Spleen (tissue), 11 donors: ENCODE data around the gene DLX1. TPM values are rescaled to one million over a fixed set of nuclear protein-coding genes. Genes with fewer than 3 reads are reported as not detected.

ENCODE experiments used
- DNase-seq: peaks from one replicate; pipeline ENCODE4 v3.0.0-alpha.2; 2020
- H3K27ac ChIP-seq, 8 donors: fragments of 200-600 bp; sonication (generic) in 7 of 8; 1 replicate in 4 of 8; 2 replicates in 4 of 8; pipeline versions ENCODE4 v1.5.0 to v1.8.0; 2016 to 2021; ENCODE audit warnings: inconsistent platforms in 4 of 8, mild to moderate bottlenecking in 4 of 8, moderate library complexity in 1 of 8
- H3K27me3 ChIP-seq, 7 donors: fragments of 200-600 bp; sonication (generic) in 6 of 7; replicated peaks in 1 of 7; 1 replicate in 4 of 7; 2 replicates in 3 of 7; pipeline versions ENCODE4 v1.5.0 to v1.8.0; 2016 to 2021; ENCODE audit warnings: inconsistent platforms in 3 of 7, mild to moderate bottlenecking in 1 of 7
- H3K36me3 ChIP-seq, 6 donors: fragments of 200-600 bp; sonication (generic) in 5 of 6; 1 replicate in 4 of 6; 2 replicates in 2 of 6; pipeline versions ENCODE4 v1.5.0 to v1.8.0; 2016 to 2021; ENCODE audit warnings: inconsistent platforms in 2 of 6
- H3K4me1 ChIP-seq, 6 donors: fragments of 200-600 bp; sonication (generic) in 5 of 6; 1 replicate in 3 of 6; 2 replicates in 3 of 6; pipeline versions ENCODE4 v1.5.0 to v1.8.0; 2016 to 2021; ENCODE audit warnings: inconsistent platforms in 3 of 6
- H3K4me3 ChIP-seq, 8 donors: fragments of 200-600 bp; sonication (generic) in 7 of 8; 1 replicate in 4 of 8; 2 replicates in 4 of 8; pipeline versions ENCODE4 v1.5.0 to v1.8.0; 2016 to 2021; ENCODE audit warnings: inconsistent platforms in 4 of 8, mild to moderate bottlenecking in 4 of 8, moderate library complexity in 2 of 8
- H3K9me3 ChIP-seq, 8 donors: fragments of 200-600 bp; sonication (generic) in 7 of 8; 1 replicate in 4 of 8; 2 replicates in 4 of 8; pipeline versions ENCODE4 v1.5.0 to v1.8.0; 2016 to 2021; ENCODE audit warnings: inconsistent platforms in 4 of 8
- POLR2A ChIP-seq, 3 donors: fragments of 450-650 bp; IDR thresholded peaks; one replicate each; pipeline ENCODE4 v1.5.1; 2017; ENCODE audit warnings: antibody characterized with exemption in 3 of 3, mild to moderate bottlenecking in 1 of 3
- POLR2AphosphoS5 ChIP-seq, 3 donors: sonication (generic); formaldehyde crosslinking; IDR thresholded peaks; one replicate each; pipeline ENCODE4 v1.5.1; 2017; ENCODE audit warnings: antibody characterized with exemption in 3 of 3
- WGBS, 5 donors: extraction: QIAGEN DNeasy Blood & Tissue Kit in 3 of 5; methylation state at CpG; one replicate each; pipeline versions ENCODE4 v1.1.5 to v1.1.7; 2013 to 2018; 5-methylcytosine and 5-hydroxymethylcytosine counted together
- intact Hi-C: fragments of 100-400 bp; cut with DNase I; formaldehyde crosslinking; loops from one replicate; pipeline ENCODE4 v1.15.0; 2023; ENCODE audit warnings: low total_unique reads
- polyA plus RNA-seq, 3 donors: library from polyadenylated mRNA; stranded (reverse); fragments of 200-250 nt; gene quantifications; one replicate each; pipeline ENCODE4 v1.2.1, GENCODE V29; 2013
- total RNA-seq, 7 donors: library from RNA; depleted of rRNA in 3 of 7; stranded (reverse); fragments of >200 nt in 3 of 7; fragmentation: NEBNext Ultra II Directional in 4 of 7; extraction: Animal tissue kit (Norgen Biotek cat#: 25700) in 4 of 7; gene quantifications; one replicate each; pipeline versions ENCODE4 v1.1.0 to v1.2.1, GENCODE V29; 2016 to 2021
- TF ChIP-seq, protein P1 (sequence below), 11 experiments: fragments of 200-600 bp in 7 of 11; fragments of 450-650 bp in 4 of 11; sonication (generic) in 4 of 11; IDR thresholded peaks in 8 of 11; conservative IDR thresholded peaks in 3 of 11; 1 replicate in 7 of 11; 2 replicates in 4 of 11; pipeline versions ENCODE4 v1.4.0 to v1.8.0; 2016 to 2021; ENCODE audit warnings: antibody characterized with exemption in 11 of 11, inconsistent platforms in 4 of 11, mild to moderate bottlenecking in 1 of 11
- donor health status: healthy with polysubstance abuse.
- donor health status: DM: no; HTN: no; CAD: no; lungs with moderate emphysema.
- donor health status: DM: no; HTN: no; CAD: no.
- donor health status: Bipolar disorder and iron deficiency.
- donor health status: healthy.
- donor health status: DM: no; HTN: no; CAD: no.
- donor health status: DM: yes; HTN: yes; CAD: no.

The DLX1 gene
- total and polyA plus RNA-seq, 10 donors = 0.16 TPM; not detected in 9

GRCh38 chr2:172108587-172108930 is 23.3 kb downstream of the DLX1 start:
- peaks cover 15 to 42% (median 26%) of the 10 kb centered on the region in 6 donors for H3K4me1 ChIP-seq
- intact Hi-C loops = loop anchor here (10.0 kb wide), 3 partner anchors 294 to 1134 kb away; no protein-coding TSS in a partner anchor

GRCh38 chr2:172109256-172109987 is 24.1 kb downstream of the DLX1 start:
- Histone ChIP-seq H3K27me3 (peaks cover 7 to 90% (median 58%) of the 10 kb centered on the region in 7 donors), H3K9me3 (no peaks in the 10 kb centered on the region), H3K4me3 (no peak overlapping the region), H3K27ac (no peak overlapping the region), H3K4me1 (peaks cover 9 to 34% (median 22%) of the 10 kb centered on the region in 6 donors), H3K36me3 (no peaks in the 10 kb centered on the region)
- no peak for DNase-seq
- no peak for TF ChIP-seq POLR2AphosphoS5 (IDR thresholded peaks at IDR 0.05)
- TF ChIP-seq, protein P1, sequence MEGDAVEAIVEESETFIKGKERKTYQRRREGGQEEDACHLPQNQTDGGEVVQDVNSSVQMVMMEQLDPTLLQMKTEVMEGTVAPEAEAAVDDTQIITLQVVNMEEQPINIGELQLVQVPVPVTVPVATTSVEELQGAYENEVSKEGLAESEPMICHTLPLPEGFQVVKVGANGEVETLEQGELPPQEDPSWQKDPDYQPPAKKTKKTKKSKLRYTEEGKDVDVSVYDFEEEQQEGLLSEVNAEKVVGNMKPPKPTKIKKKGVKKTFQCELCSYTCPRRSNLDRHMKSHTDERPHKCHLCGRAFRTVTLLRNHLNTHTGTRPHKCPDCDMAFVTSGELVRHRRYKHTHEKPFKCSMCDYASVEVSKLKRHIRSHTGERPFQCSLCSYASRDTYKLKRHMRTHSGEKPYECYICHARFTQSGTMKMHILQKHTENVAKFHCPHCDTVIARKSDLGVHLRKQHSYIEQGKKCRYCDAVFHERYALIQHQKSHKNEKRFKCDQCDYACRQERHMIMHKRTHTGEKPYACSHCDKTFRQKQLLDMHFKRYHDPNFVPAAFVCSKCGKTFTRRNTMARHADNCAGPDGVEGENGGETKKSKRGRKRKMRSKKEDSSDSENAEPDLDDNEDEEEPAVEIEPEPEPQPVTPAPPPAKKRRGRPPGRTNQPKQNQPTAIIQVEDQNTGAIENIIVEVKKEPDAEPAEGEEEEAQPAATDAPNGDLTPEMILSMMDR (IDR thresholded peaks at IDR 0.05 in 8 of 11, conservative IDR thresholded peaks at IDR 0.05 in 3 of 11) = no peak
- no peak for TF ChIP-seq POLR2A (IDR thresholded peaks at IDR 0.05)
- WGBS, 5 donors = 16 to 26% (median 23%) methylated on average over 28 to 29 of the region's 29 CpGs
- intact Hi-C loops = loop anchor here (10.0 kb wide), 3 partner anchors 295 to 1135 kb away; no protein-coding TSS in a partner anchor

More at GRCh38 chr2:172108587-172108930, 23.3 kb downstream of the DLX1 start:
- peaks cover 7 to 90% (median 66%) of the 10 kb centered on the region in 7 donors for H3K27me3 ChIP-seq
- WGBS, 5 donors = 23 to 48% (median 28%) methylated on average over 7 to 8 of the region's 8 CpGs
- TF ChIP-seq POLR2AphosphoS5 (IDR thresholded peaks at IDR 0.05) (no peak), POLR2A (IDR thresholded peaks at IDR 0.05) (no peak)
- TF ChIP-seq, protein P1 (IDR thresholded peaks at IDR 0.05 in 8 of 11, conservative IDR thresholded peaks at IDR 0.05 in 3 of 11) = no peak
- no peaks in the 10 kb centered on the region for H3K36me3 ChIP-seq
- no peak overlapping the region for H3K4me3 ChIP-seq
- no peaks in the 10 kb centered on the region for H3K9me3 ChIP-seq
- DNase-seq = no peak
- H3K27ac ChIP-seq = no peak overlapping the region

DNA sequence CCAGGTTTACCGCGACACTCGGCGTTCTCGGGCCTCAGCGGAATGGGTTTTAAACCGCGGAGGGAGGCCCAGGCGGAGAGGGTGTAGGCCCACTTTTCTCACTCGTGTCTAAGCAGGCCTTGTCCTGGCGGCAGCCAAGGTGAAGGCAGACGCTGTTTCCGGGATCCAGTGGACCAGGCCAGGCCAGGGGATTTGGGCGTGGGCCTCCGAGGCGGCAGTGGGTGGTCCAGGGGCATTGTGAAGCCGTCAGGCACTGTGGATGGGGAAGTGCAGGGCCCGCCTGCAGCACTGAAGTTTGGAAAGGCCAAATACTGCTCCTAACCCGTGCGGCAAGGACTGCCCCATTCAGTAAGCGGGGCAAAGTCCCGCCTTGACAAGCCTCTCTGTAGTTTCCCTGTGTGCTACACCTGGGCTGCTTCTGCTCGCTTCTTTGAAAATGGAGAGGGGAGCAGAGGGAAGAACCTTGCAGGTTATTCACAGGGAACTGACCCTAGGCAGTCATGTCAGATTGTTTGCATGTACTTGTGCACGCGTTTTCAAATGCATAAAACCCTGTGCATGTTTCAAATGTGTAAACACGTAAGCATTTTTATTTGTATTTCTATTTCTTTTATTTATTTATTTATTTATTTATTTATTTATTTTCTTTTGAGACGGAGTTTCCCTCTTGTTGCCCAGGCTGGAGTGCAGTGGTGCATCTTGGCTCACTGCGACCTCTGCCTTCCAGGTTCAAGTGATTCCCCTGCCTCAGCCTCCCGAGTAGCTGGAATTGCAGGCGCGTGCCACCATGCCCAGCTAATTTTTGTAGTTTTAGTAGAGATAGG is 24.9 kb downstream of the DLX1 start:
- peaks cover 9 to 34% (median 22%) of the 10 kb centered on the region in 6 donors for H3K4me1 ChIP-seq
- 31 to 61% (median 46%) methylated on average over 21 to 31 of the region's 31 CpGs for WGBS, 5 donors
- peaks cover 4 to 89% (median 50%) of the 10 kb centered on the region in 7 donors for H3K27me3 ChIP-seq
- no peak overlapping the region for H3K27ac ChIP-seq
- intact Hi-C loops = loop anchor here (10.0 kb wide), 3 partner anchors 295 to 1135 kb away; no protein-coding TSS in a partner anchor
- H3K36me3 ChIP-seq = no peaks in the 10 kb centered on the region
- no peak overlapping the region for H3K4me3 ChIP-seq
- TF ChIP-seq, protein P1 (IDR thresholded peaks at IDR 0.05 in 8 of 11, conservative IDR thresholded peaks at IDR 0.05 in 3 of 11) = no peak
- no peak for TF ChIP-seq POLR2AphosphoS5 (IDR thresholded peaks at IDR 0.05)
- peak; percentile 72 for DNase-seq
- H3K9me3 ChIP-seq = no peaks in the 10 kb centered on the region
